Myocyte (in vitro differentiated cells): ENCODE results near the gene FOXI2. TPM values are rescaled to one million over a fixed set of nuclear protein-coding genes. Genes with fewer than 3 reads are reported as not detected.

Experiments used
- DNase-seq: peaks from one replicate; pipeline ENCODE4 v3.0.0-alpha.2; 2012; ENCODE audit warnings: low read depth
- polyA plus RNA-seq: library from polyadenylated mRNA; unstranded; fragments of >200 nt; gene quantifications from one replicate; pipeline ENCODE4 v1.2.1, GENCODE V29; 2012; ENCODE audit warnings: missing spikeins
- total RNA-seq: library from RNA; depleted of rRNA; stranded (reverse); fragments of >200 nt; gene quantifications from 2 replicates; pipeline ENCODE4 v1.2.3, GENCODE V29; 2014

Gene FOXI2
- total RNA-seq, result not detected in 2 replicates
- polyA plus RNA-seq, result not detected

DNA sequence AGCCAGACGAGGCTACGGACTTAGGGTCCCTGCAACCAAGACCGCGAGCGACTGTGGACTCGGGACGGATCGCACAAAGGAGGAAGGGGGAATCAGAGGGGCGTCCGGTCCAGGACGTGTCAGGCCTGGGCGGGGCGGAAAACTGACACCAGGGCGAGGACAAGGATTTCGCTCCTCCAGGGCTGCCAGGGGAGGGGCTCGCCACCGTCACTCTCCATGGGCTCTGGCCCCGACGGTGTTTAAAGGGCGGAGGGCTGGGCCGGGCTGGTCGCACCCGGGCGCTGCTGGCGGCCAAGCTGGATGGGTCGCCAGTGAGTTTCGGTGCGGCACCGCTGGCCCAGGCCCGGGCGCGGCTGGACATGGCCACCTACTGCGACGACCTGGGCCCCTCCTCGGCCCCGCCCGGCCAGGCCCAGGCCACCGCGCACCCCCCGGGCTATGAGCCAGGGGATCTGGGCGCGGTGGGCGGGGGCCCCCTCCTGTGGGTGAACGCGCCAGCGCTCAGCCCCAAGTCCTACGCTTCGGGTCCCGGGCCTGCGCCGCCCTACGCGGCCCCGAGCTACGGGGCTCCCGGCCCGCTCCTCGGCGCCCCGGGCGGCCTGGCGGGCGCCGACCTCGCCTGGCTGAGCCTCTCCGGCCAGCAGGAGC lies at the start of gene FOXI2:
Gene FOXI2, plus strand, starts transcription at position 271 of the 648 bp plus-strand sequence. Its CDS starts 89 bp downstream, at position 360.
- no peak for DNase-seq

DNA sequence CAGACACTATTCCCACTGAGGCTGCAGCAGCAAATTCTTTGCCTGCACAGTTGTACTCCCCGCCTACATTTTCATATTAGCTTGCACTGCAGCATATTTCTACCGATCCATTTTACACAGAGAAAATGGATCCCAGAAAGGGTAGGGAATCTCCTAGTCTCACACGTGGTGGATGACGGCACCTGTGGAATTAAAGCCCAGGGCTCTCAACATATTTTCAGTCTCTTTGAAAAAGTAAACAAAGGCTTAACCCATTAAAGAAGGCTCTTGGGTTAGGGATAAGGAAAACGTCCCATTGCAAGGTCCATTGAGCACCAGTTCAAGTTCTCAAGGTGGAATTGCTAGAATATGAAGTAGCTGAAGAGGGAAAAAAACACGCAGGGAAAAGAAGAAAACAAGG lies 49.4 kb upstream of the FOXI2 start:
- DNase-seq, result no peak

DNA sequence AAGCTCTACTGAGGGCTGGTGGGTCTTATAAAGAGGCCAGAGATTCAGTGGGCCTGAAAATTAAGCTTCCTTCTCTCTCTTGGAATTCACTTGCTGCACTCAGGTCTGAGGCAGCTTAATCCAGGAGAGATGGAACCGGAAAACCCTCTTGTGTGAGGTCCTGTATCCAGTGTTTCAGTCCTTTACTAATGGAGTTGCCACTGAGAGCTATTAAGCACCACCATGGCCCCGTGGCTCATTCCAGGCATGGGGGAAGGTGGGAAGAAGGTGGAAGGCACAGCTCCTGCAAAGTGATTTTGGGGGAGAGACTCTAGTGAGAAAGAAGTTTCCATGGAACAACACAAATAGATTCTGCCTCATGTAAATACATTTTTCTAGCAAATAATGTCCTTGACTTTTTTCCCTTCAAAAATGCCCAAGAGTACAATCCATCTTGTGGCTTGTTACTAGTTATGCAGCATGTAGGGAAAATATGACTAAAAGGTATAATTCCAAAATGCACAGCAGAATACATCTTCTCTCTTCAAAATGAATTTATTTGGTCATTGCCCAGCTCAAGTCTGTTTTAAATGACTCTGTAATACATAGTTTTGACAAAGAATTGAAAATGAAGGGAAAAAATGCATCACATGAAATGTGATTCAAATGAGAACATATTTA lies 46.7 kb upstream of the FOXI2 start:
- no peak for DNase-seq

DNA sequence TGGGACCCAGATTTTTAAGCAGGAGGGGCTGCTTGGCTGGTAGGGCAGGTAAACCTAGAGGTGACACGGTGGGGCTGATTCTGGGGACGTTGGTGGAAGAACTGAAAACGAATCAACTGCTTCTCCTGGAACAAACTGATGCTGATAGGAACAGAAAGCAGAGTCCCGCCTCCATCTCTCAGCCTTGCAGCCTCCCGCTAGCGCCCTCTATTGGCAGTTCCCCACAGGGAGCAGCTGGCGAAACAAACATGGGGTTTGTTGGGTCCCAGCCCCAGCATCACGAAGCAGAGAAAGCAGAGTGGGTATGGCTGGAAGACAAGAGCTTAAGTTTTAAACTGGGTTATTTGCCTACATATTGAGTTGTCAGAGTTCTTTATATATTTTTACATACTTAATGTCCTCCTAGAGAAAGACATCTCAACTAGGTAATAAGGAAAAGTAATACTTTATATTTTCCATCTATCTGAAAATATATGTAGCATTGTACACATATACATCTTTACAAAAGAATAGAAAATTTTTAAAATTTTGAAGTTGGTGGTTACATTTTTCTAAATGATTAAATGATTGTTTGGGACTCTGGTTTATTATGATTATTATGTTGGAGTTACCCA lies 42.3 kb upstream of the FOXI2 start:
- peak; percentile 11 for DNase-seq

DNA sequence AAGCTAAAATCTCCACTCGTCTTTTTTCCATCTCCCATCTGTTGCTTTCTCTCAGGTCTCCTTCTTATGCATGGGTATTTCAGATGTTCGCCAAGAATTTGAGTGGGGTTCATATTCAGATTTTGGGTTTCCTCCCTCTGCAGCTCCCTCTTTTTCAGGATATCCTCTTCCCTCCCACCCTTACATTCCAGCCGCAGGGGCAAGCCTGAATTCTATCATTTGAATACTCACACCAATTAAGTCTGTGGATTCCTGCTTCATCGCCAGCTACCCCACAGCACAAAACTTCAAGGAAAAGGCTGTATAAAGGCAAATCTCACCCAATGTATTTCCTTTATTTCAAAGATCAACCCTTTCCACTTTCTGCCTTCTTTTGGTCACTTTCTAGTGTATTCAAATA lies 41.6 kb upstream of the FOXI2 start:
- DNase-seq, result no peak

DNA sequence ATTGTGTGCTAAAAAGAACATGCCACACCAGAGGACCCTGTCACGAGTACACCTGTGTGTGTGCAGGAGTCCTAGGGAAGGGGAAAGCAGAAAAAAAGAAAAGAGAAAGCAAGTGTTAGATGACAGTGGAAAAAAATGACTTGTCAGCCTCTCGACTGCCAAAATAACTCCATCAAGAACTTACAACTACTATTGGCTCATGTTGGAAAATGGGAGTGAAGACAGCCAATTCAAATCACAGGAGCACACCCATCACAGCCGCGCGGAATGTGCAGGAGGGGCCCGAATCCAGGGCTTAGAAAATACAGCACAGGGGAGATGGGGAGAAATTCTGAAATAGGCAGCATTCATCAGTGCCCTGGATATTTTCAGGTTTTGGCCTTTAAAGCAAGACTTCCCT lies 38.1 kb upstream of the FOXI2 start:
- no peak for DNase-seq

DNA sequence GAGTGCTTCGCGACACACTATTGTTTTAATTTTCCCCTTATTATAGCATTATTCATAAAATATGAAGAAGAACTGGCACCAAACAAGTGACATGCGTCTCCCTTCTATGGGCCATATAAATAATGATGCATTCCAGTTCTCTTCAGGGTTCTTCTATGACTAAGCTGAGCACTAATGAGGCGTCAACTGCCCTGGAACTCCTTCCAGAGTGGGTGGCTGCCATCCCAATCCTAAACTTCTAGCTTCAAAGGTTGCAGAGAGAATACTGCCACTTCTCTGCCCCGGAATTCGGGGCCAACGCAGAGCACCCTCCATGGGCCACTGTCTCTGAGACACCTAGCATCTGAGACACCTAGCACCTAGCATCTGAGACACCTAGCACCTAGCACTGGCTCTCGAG lies 37.7 kb upstream of the FOXI2 start:
- no peak for DNase-seq

DNA sequence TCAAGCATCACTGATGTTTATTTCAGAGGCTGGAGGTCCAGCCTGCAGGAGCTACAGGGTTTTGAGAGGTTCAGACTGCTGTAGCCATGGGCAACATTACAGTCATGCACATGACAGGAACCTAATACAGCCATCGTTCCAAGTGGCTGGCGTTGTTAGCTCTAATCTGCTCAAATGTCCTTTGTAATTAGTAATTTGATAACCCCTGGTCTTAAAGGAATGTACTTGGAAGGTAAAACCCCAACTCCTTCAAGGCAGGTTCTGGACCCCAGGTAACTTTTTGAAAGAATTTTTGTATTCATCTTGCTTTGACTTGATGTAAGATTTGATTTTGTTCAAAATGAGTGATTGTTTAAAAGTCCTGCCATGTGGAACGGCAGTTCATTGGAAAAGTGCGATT lies 34.7 kb upstream of the FOXI2 start:
- no peak for DNase-seq

DNA sequence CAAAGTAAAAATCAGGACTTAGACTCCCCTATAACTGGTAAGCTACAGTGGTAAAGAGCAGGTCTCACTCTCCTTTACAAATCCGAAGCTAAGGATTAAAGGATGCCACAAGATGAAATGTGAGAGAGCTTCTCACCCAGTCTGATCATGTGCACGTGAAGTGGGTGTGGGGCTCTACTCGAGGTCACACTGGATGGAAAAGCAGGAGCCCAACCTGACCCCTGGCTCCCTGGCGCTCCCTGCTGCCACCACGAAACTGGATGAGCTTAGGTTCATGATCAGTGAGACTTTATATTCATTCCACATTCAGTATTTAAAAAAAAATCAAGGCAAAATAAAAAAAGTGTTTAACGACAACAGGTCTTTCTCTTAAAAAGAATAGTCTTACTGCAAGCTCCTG lies 21.7 kb upstream of the FOXI2 start:
- no peak for DNase-seq

DNA sequence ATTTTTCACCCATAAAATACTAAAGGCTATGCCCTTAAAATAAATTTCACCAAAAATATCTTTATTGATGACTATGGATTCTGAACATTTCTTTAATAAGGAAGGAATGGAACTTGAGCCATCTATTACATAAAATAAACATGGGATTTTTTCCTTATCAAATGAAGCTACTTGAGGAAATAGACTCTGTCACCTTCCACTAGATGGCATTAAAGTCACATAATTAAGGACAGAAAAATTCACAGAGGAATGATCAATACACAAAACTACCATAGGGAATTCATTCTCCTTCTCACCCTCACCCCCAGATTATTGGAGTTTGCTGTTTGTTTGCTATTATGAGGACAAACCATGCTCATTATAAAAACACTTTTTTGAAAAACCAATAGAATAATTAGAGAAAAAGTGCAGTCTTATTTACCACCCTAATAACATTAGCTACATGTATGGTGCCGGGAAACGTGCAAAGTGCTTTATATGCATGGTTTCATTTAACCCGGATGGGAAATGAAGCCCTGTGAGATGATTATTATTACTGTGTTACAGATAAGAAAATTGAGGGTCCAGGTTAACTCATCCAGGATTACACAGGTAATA lies 21.1 kb upstream of the FOXI2 start:
- peak; percentile 35 for DNase-seq

DNA sequence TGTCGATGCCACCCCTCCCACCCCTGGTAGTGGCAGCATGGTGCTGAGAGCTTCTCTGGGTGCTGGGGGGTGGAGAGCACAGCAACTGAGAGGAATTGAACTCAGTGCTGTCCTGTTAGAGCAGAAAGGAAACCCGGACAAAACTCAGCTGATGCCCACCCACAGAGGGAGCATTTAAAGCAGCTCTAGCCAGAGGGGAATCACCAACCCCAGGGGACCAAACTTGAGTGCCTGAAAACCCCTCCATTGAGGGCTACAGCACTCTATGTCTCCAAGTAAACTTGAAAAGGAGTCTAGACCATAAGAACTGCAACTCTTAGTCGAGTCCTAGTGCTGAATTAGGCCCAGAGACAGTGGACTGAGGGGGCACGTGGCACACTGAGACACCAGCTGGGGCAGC lies 16.8 kb upstream of the FOXI2 start:
- no peak for DNase-seq

DNA sequence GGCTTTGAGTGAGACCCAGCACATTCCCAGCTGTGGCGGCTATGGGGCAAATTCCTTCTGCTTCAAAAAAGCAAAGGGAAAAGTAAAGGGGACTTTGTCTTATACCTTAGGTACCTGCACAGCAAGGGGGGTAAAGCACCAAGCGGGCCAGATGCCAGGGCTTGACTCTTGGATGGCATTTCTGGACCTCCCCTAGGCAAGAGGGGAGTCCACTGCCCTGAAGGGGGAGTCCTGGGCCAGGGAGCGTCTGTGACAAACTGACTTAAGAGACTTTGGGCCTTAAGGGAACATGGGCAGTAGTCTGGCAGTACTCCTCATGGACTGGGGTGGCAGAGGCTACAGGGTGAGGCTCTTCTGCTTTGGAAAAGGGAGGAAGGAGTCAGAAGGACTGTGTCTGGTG lies 16.1 kb upstream of the FOXI2 start:
- no peak for DNase-seq

DNA sequence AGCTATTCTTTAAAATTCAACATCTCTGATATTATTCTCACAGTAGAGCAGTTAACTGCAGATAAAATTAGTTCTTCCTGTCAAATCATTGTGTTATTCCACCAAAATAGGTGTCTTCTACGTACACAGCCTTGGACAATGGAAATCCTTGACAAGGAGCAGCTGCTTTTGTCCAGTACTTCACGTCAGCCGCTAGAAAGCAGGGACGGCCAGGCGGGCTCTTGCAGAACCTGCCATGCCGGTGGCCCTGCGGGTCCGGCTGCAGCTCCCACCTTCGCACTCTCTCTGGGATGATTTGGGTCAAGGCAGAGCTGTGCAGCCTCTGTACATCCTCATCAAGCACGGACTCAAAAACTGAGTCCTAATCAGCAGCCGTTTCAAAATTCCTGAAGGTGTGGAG lies 2.2 kb upstream of the FOXI2 start:
- DNase-seq, result no peak

DNA sequence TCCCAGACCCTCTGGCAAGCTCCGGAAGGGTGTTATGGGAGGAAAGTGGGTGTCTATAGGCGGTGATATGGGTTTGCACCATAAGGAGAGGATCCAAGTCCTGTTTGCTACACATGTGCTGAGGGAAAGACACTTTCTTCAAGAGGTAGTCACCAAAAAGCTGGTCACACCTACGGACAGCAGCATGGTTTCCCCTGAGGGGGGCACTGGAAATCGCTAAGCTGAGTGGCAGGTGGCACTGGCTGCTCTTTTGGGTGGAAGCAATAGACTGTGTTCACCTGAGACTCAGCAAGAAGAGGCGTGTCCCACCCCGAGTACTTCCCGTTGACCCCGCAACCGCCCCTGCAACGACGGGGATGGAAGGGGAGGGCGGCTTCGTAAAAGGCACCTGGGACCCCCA lies 1.8 kb upstream of the FOXI2 start:
- DNase-seq, result no peak

DNA sequence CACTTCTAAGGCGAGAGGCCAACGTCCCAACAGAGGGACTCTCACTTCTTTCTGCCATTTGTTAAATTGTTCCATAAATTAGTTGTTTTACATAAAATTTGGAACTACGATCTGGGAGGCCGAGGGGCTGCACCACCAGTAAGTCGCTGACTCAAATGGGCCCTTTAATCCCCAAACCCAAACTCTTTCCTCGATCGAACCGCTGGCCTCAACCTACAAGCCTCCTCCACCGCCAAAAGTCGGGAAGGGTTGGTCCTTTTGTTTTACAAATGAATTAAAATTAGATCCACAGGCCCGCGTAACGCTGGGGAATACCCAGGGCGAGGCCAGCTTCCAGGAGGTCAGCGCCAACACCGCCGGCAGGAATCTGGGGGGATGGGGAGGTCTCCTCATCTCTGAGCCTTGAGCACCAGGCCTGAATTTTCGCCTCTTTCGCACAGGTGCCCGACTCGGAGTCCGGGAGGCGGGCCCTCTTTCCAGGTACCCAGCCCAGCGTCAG lies 1.2 kb upstream of the FOXI2 start:
- DNase-seq, result no peak

DNA sequence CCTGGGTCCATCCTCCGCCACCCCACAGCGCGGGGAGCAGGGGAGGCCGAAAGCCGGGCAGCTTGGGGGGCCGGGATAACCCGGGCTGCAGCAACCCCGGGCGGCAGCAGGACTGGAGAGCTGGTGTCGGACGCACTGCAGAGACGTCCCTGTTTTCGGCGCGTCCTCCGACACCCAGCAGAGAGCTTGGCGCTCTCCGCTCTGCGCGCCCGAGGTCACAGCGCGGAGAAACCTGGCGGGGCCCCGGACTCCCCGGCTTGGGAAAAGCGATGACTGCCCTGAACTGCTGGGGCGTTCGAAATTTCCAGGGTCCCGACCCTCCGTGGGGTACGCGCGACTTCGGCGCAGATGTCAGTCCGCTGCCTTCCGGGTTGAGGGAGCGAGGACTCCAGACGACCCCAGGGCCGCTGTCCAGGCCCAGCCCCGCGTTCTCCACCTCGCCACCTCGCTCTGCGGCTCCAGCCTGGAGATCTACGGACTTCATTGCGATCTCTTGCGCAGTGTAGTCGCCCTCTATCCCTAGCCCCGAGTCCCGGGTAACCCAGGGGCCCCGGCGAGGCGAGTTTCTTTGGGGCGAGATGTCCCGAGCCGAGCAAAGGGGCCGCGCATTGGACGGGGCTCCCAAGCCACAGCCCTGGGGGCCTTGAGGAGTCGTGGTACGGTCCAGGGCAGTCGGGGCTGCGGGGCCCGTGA lies 617 bp upstream of the FOXI2 start:
- no peak for DNase-seq

DNA sequence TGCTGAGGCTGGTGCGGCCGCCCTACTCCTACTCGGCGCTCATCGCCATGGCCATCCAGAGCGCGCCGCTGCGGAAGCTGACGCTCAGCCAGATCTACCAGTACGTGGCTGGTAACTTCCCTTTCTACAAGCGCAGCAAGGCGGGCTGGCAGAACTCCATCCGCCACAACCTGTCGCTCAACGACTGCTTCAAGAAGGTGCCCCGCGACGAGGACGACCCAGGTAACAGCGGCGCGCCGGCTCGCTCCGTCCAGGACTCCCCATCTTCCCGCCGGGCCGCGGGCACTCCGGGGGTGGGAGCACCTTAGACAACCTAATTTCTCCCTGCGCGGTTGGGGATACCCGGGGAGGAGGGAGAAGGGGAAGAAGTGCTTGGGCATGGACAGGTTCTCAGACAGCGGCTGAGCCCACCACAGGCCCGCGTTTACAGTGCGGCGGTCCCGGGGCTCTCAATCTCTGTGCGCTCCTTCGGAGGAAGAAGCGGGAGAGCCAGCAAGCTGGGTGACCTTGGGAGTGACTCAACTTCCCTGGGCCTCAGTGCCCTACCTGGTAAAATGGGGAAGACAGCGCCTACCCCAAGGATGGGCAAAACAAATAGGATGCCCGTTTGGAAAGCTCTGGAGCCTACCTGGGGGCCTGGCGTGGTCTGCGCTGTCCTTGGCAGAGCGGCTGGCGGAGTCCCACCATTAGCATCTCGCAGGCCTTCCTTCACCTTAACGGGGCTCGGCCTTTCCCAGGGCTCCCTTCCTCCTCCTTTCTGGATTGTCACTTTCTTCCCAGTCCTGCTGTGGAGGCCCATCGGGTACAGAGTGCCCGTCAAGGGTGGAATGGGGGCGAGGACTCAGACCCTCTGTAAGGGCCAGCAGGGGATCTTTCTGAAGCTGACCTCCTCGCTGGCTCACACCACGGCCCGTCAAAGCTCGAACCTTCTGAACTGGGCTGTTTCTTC lies 852 bp downstream of the FOXI2 start:
- DNase-seq, result no peak

DNA sequence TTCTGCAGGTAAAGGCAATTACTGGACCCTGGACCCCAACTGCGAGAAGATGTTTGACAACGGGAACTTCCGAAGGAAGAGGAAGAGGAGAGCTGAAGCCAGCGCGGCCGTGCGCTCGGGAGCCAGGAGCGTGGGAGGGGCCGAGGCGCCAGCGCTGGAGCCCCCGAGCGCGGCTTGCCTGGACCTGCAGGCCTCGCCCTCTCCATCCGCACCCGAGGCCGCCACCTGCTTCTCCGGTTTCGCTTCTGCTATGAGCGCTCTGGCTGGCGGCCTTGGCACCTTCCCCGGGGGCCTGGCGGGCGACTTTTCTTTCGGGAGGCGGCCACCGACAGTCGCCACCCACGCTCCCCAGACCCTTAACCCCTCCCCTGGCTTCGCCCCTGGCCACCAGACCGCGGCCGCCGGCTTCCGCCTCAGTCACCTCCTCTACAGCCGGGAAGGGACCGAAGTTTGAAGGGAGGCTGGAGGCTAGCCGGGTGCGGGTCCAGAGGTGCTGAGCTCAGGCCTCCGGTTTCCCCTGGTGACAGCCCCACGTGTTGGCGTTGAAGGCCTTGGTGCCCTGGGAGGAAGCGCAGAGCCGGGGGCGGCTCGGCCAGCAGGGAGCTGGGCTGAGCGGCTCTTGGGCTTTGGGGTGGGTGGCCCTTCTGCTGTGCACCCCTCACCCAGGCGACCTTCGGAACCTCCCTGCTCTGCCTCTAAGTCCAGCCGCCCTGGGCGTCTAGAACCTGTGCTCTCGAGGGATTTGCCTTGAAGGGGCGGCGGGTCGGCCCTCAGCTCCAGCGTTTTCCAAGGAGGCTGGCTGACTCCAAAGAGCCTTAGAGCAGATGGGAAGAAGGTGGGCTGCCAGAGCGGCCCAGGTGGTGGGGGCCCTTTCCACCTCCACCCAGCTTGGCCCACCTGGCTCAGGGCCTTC lies 1.8 kb downstream of the FOXI2 start:
- DNase-seq, result no peak

DNA sequence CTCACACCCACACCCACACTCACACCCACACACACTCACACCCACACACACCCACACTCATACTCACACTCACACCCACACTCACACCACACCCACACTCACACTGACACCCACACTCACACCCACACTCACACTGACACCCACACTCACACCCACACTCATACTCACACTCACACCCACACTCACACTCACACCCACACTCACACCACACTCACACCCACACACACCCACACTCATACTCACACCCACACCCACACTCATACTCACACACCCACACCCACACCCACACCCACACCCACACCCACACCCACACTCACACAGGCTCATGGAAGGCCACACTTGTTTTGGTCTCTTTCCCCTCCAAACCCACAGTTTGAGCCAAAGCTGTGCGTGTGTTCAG lies 2.9 kb downstream of the FOXI2 start:
- DNase-seq, result no peak
